NCI-H2029 (cell line): ENCODE data around the gene NIFK.
"Not testable (repeated sequence)": the region's sequence is repeated elsewhere in the genome, so short reads cannot be mapped to it uniquely, and the experiment has no call there.

Experiments used
- DNase-seq: peaks from one replicate; lab custom pipeline; 2025; lab: John Stamatoyannopoulos, UW

Gene NIFK

DNA sequence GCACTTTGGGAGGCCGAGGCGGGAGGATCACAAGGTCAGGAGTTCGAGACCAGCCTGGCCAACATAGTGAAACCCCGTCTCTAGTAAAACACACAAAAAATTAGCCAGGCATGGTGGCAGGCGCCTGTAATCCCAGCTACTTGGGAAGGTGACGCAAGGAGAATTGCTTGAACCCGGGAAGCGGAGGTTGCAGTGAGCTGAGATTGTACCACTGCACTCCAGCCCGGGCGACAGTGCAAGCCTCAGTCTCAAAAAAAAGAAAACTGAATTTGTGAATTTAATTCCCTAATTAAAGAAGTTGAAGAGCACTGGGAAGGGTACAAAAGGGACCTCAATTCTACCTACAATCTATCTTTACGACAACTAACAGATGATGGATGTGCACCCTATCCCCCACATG, 2.1 kb downstream of the NIFK start:
- DNase-seq: not testable (repeated sequence)

GRCh38 chr2:121731366-121731765, 5.3 kb downstream of the NIFK start:
- no peak for DNase-seq

DNA sequence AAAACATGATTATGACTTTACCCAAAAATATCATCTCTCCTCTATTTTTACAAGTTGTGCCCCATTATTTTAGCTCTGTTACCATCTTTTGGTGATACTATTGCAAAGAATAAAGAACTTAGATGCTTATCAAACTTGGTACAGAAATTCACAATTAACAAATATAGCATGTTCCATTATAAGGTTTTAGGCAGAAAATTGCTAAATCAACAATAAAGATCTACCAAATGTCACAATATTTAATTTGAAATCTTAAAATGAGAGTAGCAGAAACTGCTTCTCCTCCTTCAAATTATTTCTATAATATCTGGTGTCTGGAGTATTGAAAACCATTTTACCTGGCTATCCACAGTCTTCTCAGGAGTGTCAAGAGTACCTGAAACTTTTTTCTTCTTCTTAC, 8.7 kb downstream of the NIFK start:
- DNase-seq: no peak

DNA sequence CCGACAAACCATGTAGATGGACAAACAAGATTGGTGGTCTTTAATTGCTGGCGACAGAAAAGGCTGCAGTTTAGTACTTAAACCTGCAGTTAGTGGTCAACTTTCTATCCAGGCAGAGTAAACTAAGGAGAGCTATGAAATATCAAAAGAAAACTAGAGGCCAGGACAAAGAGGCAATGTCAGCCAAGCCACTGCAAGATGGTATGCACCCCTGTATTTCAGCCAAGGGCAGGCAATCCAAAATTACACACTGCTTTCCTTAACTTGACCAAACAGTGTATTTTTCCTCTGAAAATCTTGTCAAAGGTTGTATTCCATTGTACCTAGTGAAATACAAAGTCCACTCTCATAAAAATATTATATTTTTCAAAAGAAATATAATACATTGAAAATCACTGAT, 9.3 kb downstream of the NIFK start:
- no peak for DNase-seq

- no peak for DNase-seq
These were observed 13.4 kb downstream of the NIFK start for GRCh38 chr2:121723316-121723715.

DNA sequence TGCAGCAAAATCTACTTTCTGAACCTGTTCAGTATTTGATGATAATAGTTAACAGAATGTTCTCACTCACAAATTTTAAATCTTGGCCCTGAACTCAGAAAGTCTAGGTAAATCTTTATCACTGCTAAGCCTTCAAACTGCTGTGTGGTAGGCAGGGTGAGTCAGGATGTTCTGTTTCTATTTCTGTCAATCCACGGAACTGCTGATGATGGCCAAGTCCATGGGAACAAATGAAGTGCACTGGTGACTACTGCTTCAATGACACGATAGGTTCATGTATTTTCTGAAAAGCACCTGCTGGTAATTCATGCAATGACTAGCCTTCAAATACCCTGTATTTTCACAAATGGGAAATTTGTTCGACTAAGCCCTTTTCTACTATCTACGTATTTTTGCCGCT, 14.2 kb downstream of the NIFK start:
- DNase-seq: no peak

DNA sequence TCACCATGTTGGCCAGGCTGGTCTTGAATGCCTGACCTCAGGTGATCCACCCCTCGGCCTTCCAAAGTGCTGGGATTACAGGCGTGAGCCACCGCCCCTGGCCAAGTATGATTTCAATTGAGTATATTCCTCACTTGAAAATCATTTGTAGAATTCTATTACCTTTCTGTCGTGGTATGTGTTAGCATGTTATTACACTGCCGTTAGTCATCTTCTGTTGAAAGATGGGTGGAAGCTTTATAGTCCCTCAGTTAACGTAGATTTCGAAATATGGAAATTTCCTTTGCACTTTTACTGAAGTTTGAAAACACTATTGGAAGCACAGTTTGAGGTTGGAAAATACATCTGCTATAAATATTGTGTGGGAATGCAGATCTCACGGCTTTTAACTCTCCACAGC, 14.7 kb downstream of the NIFK start:
- DNase-seq: no peak

GRCh38 chr2:121717529-121717928, 19.1 kb downstream of the NIFK start:
- DNase-seq: no peak

DNA sequence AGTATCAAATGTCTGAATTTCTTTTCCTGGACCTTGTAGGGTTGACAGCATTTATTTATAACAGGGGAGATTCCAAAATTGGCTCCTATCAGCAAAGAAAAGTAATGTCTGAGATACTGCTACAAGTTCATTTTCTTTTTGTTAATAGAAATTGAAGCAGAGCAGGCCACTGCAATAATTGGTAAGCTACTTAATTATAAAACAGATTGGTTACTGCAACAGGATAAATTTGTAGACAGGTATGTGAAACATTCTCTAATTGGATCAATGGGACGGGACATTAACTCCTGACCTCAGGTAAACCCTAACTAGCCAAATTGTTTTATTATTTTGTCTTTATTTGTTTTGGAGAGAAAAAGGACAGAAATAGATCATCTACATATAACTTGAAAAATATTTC, 20.5 kb downstream of the NIFK start:
- DNase-seq: no peak

DNA sequence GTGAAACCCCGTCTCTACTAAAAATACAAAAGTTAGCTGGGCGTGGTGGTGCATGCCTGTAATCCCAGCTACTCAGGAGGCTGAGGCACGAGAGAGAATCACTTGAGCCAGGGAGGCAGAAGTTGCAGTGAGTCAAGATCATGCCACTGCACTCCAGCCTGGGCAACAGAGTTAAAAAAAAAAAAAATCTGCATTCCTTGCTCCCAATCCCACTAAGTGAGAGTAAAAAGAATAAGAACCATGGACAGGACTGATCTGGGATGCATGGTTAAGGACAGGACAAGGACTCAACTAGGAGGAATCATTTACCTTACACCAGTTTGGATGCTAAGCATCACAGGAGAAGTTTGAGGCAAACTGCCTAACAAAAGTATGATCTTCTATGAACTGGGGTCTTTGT, 25.2 kb downstream of the NIFK start:
- DNase-seq: not testable (repeated sequence)

DNA sequence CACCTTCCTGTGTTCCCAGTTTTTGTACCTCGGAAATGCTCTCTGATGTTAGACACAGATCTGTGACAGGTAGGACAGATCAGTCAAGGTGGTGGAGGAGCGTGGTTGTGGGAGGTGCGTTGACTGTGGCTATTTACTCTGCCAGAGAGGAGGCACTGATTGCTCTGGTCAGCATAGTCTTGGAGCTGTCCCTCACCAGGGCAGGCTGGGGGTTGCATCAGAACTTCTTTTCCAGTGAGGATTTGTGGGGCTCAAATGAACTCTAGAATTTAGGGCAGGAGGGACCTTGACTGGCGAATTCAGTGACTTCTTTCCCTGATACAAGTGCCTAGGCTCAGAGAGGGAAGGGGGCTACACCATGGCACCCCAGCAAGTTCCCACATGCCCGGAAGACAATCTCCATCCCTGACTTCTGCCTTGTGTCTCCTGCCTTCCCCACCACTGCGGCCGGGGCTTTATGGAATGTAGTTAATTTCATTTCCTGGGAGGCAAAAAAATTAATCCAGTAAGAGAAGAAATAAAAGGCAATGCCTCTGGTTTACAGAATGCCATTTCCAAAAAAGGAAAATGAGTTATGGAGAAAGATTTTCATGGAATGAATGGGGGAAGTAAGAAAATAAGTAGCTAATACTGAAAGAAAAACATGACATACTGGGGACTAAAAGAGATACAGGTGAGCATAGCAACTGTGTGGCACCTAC, 26.1 kb downstream of the NIFK start:
- DNase-seq: no peak

- DNase-seq: no peak
These were observed 26.8 kb downstream of the NIFK start for GRCh38 chr2:121709776-121710469.

DNA sequence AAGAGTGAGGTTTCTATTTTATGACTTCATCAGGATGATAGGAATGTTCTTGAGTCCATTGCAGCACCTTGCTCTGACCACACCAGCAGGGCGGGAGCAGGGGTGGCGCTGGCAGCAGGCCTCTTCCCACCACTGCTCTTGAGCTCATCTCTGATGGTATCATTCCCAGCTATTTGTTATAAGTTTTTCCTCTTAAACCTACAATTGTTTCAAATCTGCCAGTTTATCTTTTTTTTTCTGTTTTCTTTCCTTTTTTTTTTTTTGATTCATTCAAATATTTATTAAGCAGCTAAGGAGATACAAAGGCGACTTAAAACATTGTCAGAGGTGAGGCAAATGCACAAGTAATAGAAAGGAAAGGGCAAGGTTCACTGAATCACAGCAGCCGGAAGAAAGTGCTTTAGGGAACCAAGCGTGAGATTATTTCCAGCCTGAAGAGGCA, 28.7 kb downstream of the NIFK start:
- DNase-seq: peak; percentile 4

- no peak for DNase-seq
These were observed 29.2 kb downstream of the NIFK start for GRCh38 chr2:121707344-121707919.

DNA sequence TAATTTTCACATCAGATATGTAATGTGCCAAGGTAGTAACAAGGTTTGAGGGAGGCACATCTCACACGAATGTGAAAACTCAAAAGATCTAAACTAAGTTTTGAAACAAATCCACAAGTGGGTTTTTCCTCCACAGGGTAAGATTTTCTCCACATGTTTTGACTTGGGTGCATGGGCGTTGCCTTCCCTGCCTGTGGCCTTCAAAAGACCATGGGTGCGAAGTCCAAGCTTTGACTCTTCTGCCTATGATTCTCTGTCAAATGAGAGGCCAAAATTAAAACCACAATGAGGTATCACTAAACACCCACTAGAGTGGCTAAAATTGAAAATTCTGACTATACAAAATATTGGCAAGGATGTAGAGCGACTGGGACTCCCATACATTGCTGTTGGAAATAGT, 30.7 kb downstream of the NIFK start:
- no peak for DNase-seq

GRCh38 chr2:121705390-121705789, 31.3 kb downstream of the NIFK start:
- DNase-seq: no peak

DNA sequence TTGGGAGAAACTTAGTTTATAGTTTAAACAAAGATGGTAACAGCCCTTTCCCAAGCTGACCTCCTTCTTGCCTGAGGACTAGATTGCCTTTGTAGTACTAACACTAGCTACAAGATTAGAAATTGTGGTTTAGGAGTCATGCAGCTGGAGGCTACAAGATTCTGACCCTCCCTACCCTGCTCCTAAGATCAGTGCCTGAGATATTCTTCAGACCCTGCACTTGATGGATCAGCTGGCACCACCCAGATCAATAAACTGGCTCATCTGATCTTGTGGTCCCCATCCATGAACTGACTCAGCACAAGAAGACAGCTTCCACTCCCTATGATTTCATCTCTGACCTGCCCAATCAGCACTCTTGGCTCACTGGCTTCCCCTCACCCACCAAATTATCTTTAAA, 34.9 kb downstream of the NIFK start:
- not testable (repeated sequence) for DNase-seq

- peak; percentile 66 for DNase-seq
These were observed 37.0 kb downstream of the NIFK start for GRCh38 chr2:121699421-121700333.

DNA sequence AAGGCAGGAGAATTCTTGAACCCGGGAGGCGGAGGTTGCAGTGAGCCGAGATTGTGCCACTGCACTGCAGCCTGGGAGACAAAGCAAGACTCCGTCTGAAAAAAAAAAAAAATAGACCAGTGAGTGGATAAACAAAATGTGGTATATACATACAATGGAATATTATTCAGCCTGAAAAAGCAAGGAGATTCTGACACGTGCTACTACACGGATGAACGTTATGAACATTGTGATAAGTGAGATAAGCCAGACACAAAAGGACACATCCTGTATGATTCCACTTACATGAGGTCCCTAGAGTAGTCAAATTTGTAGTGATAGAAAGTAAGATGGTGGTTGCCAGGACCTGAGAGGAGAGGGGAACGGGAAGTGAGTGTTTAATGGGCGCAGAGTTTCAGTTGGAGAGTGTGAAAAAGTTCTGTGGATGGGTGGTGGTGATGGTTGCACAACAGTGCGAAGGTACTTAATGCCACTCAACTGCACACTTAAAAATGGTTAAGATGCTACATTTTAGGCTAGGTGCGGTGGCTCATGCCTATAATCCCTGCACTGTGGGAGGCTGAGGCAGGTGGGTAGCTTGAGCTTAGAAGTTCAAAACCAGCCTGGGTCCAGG, 38.3 kb downstream of the NIFK start:
- no peak for DNase-seq

DNA sequence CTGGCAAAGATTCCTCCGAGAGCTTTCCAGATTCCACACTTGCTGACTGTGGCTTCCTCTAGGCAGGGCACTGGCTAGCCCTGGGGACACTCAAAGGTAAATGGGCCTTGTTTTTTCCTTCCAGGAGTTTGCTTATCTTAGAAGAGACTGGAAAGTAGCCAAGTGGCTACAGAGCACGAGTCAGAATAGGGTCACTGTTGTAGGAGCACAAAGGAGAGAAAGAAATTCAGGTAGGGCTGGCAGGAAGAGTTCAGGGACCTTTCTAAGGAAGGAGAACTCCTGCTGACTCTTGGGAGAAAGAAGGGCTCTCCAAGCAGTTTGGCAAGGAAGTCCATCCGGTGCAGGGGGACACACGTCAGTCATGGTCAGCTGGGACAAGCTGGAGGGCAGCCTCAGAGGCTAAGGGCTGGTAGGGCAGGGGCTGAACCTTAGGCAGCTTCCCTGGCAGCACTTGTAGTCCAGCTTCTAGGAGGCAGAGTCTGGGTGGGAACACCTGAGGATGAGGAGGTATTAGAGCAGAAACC, 39.5 kb downstream of the NIFK start:
- DNase-seq: no peak

GRCh38 chr2:121696410-121696930, 40.2 kb downstream of the NIFK start:
- no peak for DNase-seq

GRCh38 chr2:121695171-121695451, 41.6 kb downstream of the NIFK start:
- no peak for DNase-seq
